ENCODE data around the gene APLP2.
"Not testable (repeated sequence)": the region's sequence is repeated elsewhere in the genome, so short reads cannot be mapped to it uniquely, and the experiment has no call there.

DNA sequence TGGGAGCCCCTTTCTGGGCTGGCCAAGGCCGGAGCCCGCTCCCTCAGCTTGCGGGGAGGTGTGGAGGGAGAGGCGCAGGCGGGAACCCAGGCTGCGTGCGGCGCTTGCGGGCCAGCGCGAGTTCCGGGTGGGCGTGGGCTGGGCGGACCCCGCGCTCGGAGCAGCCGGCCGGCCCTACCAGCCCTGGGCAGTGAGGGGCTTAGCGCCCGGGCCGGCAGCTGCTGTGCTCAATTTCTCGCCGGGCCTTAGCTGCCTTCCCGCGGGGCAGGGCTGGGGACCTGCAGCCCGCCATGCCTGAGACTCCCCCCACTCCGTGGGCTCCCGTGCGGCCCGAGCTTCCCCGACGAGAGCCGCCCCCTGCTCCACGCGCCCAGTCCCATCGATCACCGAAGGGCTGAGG, 48.1 kb upstream of the APLP2 start:
- TF ChIP-seq, protein P1, sequence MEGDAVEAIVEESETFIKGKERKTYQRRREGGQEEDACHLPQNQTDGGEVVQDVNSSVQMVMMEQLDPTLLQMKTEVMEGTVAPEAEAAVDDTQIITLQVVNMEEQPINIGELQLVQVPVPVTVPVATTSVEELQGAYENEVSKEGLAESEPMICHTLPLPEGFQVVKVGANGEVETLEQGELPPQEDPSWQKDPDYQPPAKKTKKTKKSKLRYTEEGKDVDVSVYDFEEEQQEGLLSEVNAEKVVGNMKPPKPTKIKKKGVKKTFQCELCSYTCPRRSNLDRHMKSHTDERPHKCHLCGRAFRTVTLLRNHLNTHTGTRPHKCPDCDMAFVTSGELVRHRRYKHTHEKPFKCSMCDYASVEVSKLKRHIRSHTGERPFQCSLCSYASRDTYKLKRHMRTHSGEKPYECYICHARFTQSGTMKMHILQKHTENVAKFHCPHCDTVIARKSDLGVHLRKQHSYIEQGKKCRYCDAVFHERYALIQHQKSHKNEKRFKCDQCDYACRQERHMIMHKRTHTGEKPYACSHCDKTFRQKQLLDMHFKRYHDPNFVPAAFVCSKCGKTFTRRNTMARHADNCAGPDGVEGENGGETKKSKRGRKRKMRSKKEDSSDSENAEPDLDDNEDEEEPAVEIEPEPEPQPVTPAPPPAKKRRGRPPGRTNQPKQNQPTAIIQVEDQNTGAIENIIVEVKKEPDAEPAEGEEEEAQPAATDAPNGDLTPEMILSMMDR (IDR thresholded peaks at IDR 0.05), result not testable (repeated sequence)
- TF ChIP-seq POLR2A (IDR thresholded peaks at IDR 0.05), result not testable (repeated sequence)

Data from Peyer's patch (tissue), 4 donors.